HG02610 (cell line): ENCODE measurements around the gene EGR4.
A peak's percentile ranks its signal among the peaks of the same experiment; 100 is the strongest.

ENCODE experiments used
- ATAC-seq: cut with Tn5 transposase; IDR thresholded peaks from one replicate; pipeline ENCODE4 v1.9.1; 2021; ENCODE audit warnings: mild to moderate bottlenecking, moderate library complexity; ENCODE audit not compliant: unreplicated experiment

Gene EGR4

DNA sequence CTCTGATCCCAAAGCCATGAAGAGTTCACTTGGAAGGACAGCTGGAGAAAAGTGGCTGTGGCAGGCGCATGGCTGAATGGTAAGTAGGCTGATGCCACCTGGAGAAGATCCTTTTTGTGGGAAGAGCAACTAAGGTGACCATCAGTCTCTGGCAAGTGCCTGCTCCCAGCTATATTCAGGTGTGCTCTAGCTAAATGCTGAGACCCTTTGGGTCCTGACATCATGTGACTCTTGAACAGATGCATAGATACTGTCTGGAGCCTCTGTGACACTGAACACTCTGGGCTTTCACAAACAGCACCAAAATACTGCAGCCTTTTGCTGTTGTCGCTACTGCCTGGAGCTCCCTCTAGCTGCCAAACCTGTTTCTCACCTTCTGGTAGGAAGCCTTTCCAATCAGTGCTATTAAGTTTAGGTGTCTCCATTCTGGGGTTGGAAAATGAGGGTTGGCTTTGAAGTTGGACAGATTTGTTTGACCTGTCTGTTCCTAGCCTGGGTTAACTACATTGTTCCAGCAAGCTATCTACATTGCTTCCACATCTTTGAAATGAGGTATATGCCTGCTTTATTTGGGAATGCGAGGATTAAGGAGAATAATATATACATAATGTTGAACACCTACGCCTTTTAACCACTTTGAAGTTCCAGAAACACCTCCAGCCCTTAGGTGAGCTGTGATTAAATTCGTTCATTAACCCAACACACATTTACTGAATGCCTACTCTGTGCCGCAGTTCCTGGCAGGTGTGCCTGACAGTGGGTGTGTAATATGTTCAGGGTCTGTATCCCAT lies 3.1 kb downstream of the EGR4 start:
- no peak for ATAC-seq

- no peak for ATAC-seq
Observed at GRCh38 chr2:73289304-73289703, 4.0 kb downstream of the EGR4 start.

DNA sequence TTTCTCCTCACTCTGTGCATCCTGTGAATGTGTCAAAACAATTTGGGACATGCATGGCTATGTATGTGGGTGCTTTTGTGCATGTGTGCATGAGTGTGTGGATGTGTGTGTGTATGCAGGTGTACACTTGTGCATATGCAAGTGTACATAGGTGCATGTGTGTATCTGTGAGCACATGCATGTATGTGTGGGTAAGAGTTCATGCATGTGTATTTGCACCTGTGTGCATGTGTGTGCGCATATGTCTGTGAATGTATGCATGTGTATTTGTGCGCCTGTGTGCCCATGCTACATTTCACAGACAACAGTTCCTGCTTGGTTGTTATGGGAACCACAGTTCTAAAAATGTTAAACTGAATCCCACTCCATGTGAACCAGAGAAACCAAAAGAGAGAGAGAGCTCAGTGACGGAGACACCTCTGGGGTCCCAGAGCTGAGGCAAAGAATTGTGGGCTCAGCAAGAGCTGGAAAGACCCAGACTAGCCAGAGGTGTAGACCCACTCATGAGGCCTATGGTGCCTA lies 7.2 kb downstream of the EGR4 start:
- no peak for ATAC-seq

GRCh38 chr2:73285159-73285739 lies 8.1 kb downstream of the EGR4 start:
- ATAC-seq: peak; percentile 51

- peak; percentile 81 for ATAC-seq
Observed at GRCh38 chr2:73284296-73285158, 8.8 kb downstream of the EGR4 start, which contains the start of gene FBXO41. Gene FBXO41 (minus strand): TSS chr2:73284478. CDS start chr2:73269630, 14,848 bp downstream.

- peak; percentile 13 for ATAC-seq
Observed at GRCh38 chr2:73283545-73284295, 9.6 kb downstream of the EGR4 start.

- ATAC-seq: no peak
Observed at GRCh38 chr2:73282924-73283544, 10.3 kb downstream of the EGR4 start.

GRCh38 chr2:73281244-73281643 lies 12.1 kb downstream of the EGR4 start:
- no peak for ATAC-seq

DNA sequence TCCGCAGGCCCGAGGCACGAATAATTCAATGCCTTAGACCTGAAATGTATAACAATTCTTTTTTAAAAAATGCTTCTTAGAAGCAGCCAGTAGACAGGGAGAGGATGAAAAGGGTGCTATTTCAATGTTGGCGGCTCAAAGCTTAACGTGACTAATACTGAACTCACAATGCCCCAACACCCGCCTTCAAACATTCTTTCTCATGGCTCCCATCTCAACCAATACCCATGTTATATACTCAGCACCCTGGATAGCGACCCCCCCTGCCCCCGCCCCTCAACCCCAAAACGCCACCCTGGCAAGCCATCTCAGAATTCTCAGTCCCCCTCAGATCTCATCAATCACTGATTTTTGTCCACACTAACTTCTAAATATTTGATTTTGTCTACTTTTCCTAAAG lies 13.5 kb downstream of the EGR4 start:
- ATAC-seq: no peak

- ATAC-seq: no peak
Observed at GRCh38 chr2:73272270-73272669, 21.1 kb downstream of the EGR4 start.

DNA sequence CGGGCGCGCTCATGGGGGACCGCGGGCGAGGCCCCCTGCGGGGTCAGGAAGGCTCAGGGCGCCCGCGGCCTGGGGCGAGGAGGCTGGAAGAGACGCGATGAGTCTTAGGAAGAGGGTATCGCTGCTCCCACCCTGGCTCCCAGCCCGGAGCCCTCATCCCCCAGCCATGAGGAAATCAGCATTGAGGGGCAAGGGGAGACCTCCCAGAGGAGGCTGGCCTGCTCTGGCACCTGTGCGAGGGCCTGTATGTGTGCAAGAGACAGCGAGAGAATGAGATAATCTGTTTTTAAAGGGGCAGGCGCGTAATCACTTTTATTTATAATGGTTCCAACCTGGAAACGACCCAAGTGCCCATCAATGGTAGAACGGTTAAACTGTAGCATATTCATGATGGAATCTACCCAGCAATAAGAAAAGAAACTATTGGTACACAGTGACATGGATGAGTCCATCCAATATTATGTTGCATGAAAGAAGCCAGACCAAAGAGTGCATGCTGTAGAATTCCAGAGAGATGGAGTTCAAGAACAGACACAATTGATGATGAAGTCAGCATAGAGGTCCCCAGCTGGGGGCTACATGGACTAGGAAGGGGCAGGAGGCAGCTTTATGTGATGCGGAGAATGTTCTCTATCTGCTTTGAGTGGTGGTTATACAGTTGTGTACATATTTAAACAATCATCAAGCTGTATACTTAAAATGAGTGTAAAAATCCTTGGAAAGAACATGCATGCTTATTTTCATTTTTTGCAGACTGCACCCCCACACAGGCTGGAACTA lies 23.5 kb downstream of the EGR4 start:
- ATAC-seq: no peak

GRCh38 chr2:73268830-73269685 lies 24.3 kb downstream of the EGR4 start:
- ATAC-seq: no peak

- ATAC-seq: no peak
Observed at GRCh38 chr2:73268366-73268829, 24.9 kb downstream of the EGR4 start.

DNA sequence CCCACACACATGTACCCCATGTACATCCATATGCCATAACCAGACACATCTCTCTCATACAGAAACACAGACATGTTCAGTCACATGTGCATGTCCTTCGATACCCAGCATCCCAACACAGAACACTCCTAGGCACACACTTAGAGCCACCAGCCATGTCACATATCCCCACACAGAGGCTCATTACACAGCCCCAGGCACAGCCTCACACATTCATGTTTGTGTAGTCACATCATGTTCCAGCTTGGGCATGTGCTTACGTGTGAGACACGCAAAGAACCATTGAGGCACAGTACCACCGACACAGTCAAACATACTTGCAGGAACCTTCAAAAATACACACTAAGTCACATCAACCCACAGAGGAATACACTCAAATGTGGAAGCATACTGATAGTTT lies 26.3 kb downstream of the EGR4 start:
- no peak for ATAC-seq

DNA sequence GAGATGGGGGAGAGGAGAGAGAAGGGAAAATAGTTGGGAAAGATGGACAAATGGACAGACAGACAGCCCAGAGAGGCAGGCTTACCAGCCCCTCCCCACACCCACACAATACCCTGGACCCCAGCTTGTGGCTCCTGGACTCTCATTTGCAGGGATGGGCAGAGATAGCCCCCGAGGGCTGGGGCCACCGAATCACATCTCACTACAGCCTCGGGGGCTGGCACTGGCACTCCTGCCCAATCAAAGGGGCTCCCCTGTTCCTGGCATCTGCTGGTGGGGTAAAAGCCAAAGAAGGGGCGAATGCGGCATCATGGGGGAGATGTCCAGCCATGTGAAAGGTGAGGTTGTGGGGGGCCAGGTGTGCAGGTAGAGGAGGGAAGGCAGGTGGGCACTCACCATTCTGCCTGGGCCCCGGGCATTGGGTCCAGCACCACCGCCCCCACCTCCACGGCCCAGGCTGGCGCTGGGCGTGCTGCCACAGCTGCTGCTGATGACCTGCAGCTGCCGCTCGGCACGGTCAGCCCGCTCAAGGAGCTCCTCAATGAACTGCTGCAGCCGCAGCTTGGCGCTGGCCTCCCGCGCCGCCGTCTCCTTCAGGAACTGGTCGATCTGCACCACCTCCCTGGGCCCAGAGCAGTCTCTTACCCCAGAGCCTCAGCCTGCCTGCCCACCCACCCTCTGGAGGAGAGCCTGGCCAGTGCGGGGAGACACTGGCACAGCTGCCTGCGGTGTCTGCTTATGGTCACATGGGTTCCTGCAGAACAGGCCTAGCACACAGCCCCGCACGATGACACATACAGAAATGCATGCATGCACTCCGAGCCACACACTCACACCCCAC lies 27.1 kb downstream of the EGR4 start:
- no peak for ATAC-seq

DNA sequence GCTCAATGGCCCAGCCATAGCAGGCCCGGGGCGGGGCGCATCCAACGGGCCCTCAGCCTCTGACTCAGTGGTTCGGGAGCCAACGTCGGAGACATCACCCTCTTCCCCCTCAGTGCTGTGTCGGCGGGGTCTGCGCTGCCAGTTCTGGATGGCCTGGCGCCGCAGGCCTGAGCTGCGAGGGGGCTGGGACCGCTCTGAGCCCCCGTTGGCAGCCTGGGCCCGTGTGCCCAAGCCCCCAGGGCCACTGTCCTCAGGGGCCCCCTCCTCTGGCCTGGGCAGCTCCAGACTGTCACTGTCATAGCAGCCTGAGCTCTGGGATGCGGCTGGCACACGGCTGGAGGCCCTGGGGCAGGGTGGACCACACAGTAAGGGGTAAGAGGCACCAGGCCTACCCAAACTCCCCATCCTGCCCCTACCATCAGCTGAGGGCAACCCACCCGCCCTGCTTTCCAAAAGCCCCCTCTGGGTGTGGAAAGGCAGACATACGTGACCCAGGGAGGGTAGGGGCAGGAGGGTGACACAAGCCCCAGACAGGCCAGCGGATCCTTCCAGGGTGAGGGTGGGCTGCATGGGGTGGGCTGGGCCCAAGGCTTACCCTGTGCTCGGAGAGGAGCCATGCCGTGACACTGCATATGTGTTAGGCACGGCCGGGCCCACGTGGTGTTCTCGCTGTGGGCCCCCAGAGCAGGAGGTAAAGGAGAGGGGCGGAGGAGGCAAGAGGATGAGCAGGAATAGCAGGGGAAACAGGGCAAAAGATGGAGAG lies 27.9 kb downstream of the EGR4 start:
- no peak for ATAC-seq

DNA sequence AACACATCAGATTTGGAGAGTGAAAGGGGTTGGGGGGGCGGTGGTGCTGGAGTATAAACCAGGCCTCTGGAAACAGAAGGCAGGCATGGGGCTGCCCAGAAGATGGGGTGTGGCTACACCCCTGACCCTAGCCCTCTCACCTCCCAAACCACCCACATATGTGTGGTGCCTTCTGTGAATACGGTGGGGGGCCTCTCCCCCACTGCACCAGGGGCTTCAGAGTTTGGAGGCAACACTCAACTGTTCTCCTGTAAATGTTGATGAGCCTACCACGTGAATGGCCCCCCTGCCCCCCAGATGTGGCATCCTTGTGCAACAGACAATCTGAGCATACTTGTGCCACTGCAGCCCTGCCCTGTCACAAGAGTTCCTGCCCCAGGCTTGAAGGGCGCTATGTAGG lies 28.6 kb downstream of the EGR4 start:
- ATAC-seq: no peak
